SK-N-SH treated with all-trans-retinoic acid at 6 μM for 48 hours (cell line): ENCODE measurements around the gene CPTP.
"Not testable (repeated sequence)": the region's sequence is repeated elsewhere in the genome, so short reads cannot be mapped to it uniquely, and the experiment has no call there.

ENCODE experiments used
- ATAC-seq: fragments of 200-7000 bp; cut with Tn5 transposase; 3 replicates; pipeline ENCODE4 v1.9.1; 2020; ENCODE audit warnings: mild to moderate bottlenecking, moderate library complexity
- ARNTL ChIP-seq: fragments of 450-650 bp; formaldehyde crosslinking; IDR thresholded peaks from 2 replicates; pipeline ENCODE4 v1.5.0; 2020; ENCODE audit warnings: low read depth, mild to moderate bottlenecking, moderate library complexity, borderline replicate concordance
- BACH2 ChIP-seq: fragments of 250-450 bp; sonication (Bioruptor Pico); IDR thresholded peaks from 2 replicates; pipeline ENCODE4 v1.9.0; 2021; ENCODE audit warnings: mild to moderate bottlenecking, borderline replicate concordance
- CSDC2 ChIP-seq: fragments of 250-450 bp; sonication (Bioruptor Pico); IDR thresholded peaks from 2 replicates; pipeline ENCODE4 v1.5.0; 2020; ENCODE audit warnings: mild to moderate bottlenecking, moderate library complexity
- CSRNP3 ChIP-seq: fragments of 250-450 bp; sonication (Bioruptor Pico); IDR thresholded peaks from 2 replicates; pipeline ENCODE4 v1.5.1; 2021; ENCODE audit warnings: mild to moderate bottlenecking, moderate library complexity
- ESRRG ChIP-seq: fragments of 250-450 bp; sonication (Bioruptor Pico); IDR thresholded peaks from 2 replicates; pipeline ENCODE4 v1.6.1; 2021; ENCODE audit warnings: mild to moderate bottlenecking
- GLIS3 ChIP-seq: fragments of 250-450 bp; sonication (Bioruptor Pico); IDR thresholded peaks from 2 replicates; pipeline ENCODE4 v1.5.0; 2020; ENCODE audit warnings: mild to moderate bottlenecking, moderate library complexity
- ISL1 ChIP-seq: fragments of 250-450 bp; sonication (Bioruptor Pico); IDR thresholded peaks from 2 replicates; pipeline ENCODE4 v2.1.2; 2022; ENCODE audit warnings: mild to moderate bottlenecking, moderate library complexity
- OSR1 ChIP-seq: fragments of 250-450 bp; sonication (Bioruptor Pico); IDR thresholded peaks from 2 replicates; pipeline ENCODE4 v1.8.0; 2022; ENCODE audit warnings: moderate library complexity, mild to moderate bottlenecking, inconsistent platforms
- PPARA ChIP-seq: fragments of 250-450 bp; sonication (Bioruptor Pico); IDR thresholded peaks from 2 replicates; pipeline ENCODE4 v1.5.0; 2020; ENCODE audit warnings: mild to moderate bottlenecking, borderline replicate concordance
- RARB ChIP-seq: fragments of 250-450 bp; sonication (Bioruptor Pico); IDR thresholded peaks from 2 replicates; pipeline ENCODE4 v1.8.0; 2021; ENCODE audit warnings: mild to moderate bottlenecking, moderate library complexity
- SNAI2 ChIP-seq: fragments of 250-450 bp; sonication (Bioruptor Pico); IDR thresholded peaks from 2 replicates; pipeline ENCODE4 v1.5.0; 2020; ENCODE audit warnings: mild to moderate bottlenecking, moderate library complexity
- ZC3H10 ChIP-seq: fragments of 250-450 bp; sonication (Bioruptor Pico); IDR thresholded peaks from 2 replicates; pipeline ENCODE4 v1.5.1; 2021; ENCODE audit warnings: mild to moderate bottlenecking, moderate library complexity
- ZFP3 ChIP-seq: fragments of 250-450 bp; sonication (Bioruptor Pico); IDR thresholded peaks from 2 replicates; pipeline ENCODE4 v1.5.0; 2020; ENCODE audit warnings: mild to moderate bottlenecking, moderate library complexity
- ZFP30 ChIP-seq: fragments of 450-650 bp; formaldehyde crosslinking; IDR thresholded peaks from 2 replicates; pipeline ENCODE4 v1.5.0; 2022; ENCODE audit warnings: mild to moderate bottlenecking, moderate library complexity
- ZNF565 ChIP-seq: fragments of 450-650 bp; formaldehyde crosslinking; conservative IDR thresholded peaks from 2 replicates; pipeline ENCODE4 v1.5.0; 2020; ENCODE audit warnings: low read depth, mild to moderate bottlenecking, moderate library complexity
- ZNF70 ChIP-seq: fragments of 450-650 bp; formaldehyde crosslinking; IDR thresholded peaks from 2 replicates; pipeline ENCODE4 v1.5.0; 2020; ENCODE audit warnings: mild to moderate bottlenecking, moderate library complexity
- ZNF8 ChIP-seq: fragments of 450-650 bp; formaldehyde crosslinking; IDR thresholded peaks from 2 replicates; pipeline ENCODE4 v1.5.0; 2020; ENCODE audit warnings: mild to moderate bottlenecking, moderate library complexity
- TF ChIP-seq, protein P1 (sequence below): fragments of 250-450 bp; sonication (Bioruptor Pico); IDR thresholded peaks from 2 replicates; pipeline ENCODE4 v1.5.1; 2020; ENCODE audit warnings: low read depth, mild to moderate bottlenecking, moderate library complexity
- TF ChIP-seq, protein P2 (sequence below): fragments of 250-450 bp; sonication (Bioruptor Pico); IDR thresholded peaks from 2 replicates; pipeline ENCODE4 v1.5.0; 2020; ENCODE audit warnings: mild to moderate bottlenecking, moderate library complexity
- TF ChIP-seq, protein P3 (sequence below): fragments of 250-450 bp; sonication (Bioruptor Pico); IDR thresholded peaks from 2 replicates; pipeline ENCODE4 v1.8.0; 2020; ENCODE audit warnings: mild to moderate bottlenecking, moderate library complexity, borderline replicate concordance
- TF ChIP-seq, protein P4 (sequence below): fragments of 250-450 bp; sonication (Bioruptor Pico); IDR thresholded peaks from 2 replicates; pipeline ENCODE4 v1.8.0; 2021; ENCODE audit warnings: low read depth, mild to moderate bottlenecking, moderate library complexity, borderline replicate concordance

Gene CPTP

GRCh38 chr1:1366699-1367066 lies 42.1 kb downstream of the CPTP start (continued):
- TF ChIP-seq CSRNP3 (CRISPR knock-in tag), result no peak
- TF ChIP-seq RARB, result no peak
- no peak for TF ChIP-seq SNAI2 (CRISPR knock-in tag)

DNA sequence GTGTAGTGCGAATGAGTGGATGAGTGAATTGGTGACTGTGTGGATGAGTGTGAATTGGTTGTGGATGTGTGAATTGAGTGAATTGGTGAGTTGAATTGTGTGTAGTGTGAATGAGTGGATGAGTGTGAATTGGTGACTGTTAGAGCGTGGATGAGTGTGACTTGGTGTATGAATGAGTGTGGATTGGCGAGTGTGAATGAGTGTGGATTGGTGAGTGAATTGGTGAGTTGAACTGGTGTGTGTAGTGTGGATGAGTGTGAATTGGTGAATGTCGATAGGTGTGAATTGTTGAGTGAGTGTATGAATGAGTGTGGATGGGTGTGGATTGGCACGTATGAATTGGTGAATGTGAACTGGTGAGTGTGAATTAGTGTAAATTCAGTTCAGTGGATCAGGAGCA lies 42.7 kb downstream of the CPTP start:
- no peak for ATAC-seq
- no peak for TF ChIP-seq OSR1
- no peak for TF ChIP-seq ZNF70 (CRISPR knock-in tag)
- TF ChIP-seq ARNTL (CRISPR knock-in tag), result no peak
- TF ChIP-seq ZFP3 (CRISPR knock-in tag), result no peak
- TF ChIP-seq ISL1 (CRISPR knock-in tag), result no peak
- TF ChIP-seq, protein P1, sequence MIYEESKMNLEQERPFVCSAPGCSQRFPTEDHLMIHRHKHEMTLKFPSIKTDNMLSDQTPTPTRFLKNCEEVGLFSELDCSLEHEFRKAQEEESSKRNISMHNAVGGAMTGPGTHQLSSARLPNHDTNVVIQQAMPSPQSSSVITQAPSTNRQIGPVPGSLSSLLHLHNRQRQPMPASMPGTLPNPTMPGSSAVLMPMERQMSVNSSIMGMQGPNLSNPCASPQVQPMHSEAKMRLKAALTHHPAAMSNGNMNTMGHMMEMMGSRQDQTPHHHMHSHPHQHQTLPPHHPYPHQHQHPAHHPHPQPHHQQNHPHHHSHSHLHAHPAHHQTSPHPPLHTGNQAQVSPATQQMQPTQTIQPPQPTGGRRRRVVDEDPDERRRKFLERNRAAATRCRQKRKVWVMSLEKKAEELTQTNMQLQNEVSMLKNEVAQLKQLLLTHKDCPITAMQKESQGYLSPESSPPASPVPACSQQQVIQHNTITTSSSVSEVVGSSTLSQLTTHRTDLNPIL (CRISPR knock-in tag), result no peak
- TF ChIP-seq, protein P2, sequence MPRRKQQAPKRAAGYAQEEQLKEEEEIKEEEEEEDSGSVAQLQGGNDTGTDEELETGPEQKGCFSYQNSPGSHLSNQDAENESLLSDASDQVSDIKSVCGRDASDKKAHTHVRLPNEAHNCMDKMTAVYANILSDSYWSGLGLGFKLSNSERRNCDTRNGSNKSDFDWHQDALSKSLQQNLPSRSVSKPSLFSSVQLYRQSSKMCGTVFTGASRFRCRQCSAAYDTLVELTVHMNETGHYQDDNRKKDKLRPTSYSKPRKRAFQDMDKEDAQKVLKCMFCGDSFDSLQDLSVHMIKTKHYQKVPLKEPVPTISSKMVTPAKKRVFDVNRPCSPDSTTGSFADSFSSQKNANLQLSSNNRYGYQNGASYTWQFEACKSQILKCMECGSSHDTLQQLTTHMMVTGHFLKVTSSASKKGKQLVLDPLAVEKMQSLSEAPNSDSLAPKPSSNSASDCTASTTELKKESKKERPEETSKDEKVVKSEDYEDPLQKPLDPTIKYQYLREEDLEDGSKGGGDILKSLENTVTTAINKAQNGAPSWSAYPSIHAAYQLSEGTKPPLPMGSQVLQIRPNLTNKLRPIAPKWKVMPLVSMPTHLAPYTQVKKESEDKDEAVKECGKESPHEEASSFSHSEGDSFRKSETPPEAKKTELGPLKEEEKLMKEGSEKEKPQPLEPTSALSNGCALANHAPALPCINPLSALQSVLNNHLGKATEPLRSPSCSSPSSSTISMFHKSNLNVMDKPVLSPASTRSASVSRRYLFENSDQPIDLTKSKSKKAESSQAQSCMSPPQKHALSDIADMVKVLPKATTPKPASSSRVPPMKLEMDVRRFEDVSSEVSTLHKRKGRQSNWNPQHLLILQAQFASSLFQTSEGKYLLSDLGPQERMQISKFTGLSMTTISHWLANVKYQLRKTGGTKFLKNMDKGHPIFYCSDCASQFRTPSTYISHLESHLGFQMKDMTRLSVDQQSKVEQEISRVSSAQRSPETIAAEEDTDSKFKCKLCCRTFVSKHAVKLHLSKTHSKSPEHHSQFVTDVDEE (CRISPR knock-in tag), result no peak
- no peak for TF ChIP-seq ESRRG (CRISPR knock-in tag)
- TF ChIP-seq ZFP30, result no peak
- TF ChIP-seq ZNF8, result no peak

GRCh38 chr1:1370094-1370493 lies 45.5 kb downstream of the CPTP start:
- not testable (repeated sequence) for ATAC-seq

DNA sequence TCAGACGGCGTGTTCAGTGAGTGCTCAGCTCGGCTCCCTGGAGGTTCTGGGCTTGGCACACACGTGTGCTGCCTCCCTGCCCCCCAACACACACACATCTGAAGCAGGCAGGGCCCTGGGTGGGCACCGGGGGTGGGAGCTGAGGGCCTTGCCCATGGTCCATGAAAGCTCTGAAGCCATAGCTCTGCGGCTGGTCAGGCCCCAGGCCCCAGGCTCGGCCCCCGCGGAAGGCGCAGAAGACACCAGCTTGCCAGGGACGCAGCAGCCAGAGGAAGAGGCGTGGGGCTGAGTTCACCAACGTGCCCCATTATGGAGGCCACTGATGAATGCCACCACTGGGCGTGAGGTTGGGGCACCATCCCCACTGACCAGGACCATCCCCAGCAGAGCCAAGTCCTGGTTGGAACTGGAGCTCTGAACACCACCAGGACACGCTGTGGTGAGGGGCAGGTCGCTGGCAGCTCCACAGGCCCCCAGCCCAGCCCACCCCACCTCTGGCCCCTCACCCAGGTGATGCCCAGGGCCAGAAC lies 46.2 kb downstream of the CPTP start:
- TF ChIP-seq CSRNP3 (CRISPR knock-in tag) (no peak), OSR1 (no peak), CSDC2 (CRISPR knock-in tag) (no peak), PPARA (no peak), ZNF565 (CRISPR knock-in tag) (no peak)
- no peak for ATAC-seq

DNA sequence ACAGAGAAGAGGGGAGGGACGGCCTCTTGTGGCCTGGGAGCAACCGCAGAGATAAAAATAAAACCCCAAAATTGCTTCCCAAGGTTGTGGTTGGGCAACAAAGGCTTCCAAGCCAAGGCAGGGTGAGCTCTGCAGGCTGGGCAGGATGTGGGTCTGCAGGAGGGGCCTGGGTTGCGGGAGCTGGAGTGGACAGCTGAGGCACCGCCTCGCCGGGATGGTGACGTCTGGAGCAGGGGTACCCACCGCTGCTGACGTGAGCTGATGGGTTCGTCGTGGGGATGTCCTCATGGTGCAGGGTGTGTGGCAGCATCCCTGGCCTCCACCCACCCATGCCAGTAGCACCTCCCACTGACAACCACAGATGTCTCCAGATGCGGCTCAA lies 46.8 kb downstream of the CPTP start:
- ATAC-seq, result no peak

GRCh38 chr1:1371746-1372711 lies 47.4 kb downstream of the CPTP start:
- ATAC-seq, result peak; percentile 55
- no peak for TF ChIP-seq ISL1 (CRISPR knock-in tag)
- TF ChIP-seq ZNF8, result no peak
- TF ChIP-seq ZC3H10 (CRISPR knock-in tag), result no peak
- TF ChIP-seq GLIS3 (CRISPR knock-in tag), result no peak
- TF ChIP-seq ESRRG (CRISPR knock-in tag), result no peak
- no peak for TF ChIP-seq BACH2
- no peak for TF ChIP-seq OSR1
- no peak for TF ChIP-seq RARB
- TF ChIP-seq, protein P3, sequence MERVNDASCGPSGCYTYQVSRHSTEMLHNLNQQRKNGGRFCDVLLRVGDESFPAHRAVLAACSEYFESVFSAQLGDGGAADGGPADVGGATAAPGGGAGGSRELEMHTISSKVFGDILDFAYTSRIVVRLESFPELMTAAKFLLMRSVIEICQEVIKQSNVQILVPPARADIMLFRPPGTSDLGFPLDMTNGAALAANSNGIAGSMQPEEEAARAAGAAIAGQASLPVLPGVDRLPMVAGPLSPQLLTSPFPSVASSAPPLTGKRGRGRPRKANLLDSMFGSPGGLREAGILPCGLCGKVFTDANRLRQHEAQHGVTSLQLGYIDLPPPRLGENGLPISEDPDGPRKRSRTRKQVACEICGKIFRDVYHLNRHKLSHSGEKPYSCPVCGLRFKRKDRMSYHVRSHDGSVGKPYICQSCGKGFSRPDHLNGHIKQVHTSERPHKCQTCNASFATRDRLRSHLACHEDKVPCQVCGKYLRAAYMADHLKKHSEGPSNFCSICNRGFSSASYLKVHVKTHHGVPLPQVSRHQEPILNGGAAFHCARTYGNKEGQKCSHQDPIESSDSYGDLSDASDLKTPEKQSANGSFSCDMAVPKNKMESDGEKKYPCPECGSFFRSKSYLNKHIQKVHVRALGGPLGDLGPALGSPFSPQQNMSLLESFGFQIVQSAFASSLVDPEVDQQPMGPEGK (CRISPR knock-in tag), result no peak
- TF ChIP-seq, protein P4, sequence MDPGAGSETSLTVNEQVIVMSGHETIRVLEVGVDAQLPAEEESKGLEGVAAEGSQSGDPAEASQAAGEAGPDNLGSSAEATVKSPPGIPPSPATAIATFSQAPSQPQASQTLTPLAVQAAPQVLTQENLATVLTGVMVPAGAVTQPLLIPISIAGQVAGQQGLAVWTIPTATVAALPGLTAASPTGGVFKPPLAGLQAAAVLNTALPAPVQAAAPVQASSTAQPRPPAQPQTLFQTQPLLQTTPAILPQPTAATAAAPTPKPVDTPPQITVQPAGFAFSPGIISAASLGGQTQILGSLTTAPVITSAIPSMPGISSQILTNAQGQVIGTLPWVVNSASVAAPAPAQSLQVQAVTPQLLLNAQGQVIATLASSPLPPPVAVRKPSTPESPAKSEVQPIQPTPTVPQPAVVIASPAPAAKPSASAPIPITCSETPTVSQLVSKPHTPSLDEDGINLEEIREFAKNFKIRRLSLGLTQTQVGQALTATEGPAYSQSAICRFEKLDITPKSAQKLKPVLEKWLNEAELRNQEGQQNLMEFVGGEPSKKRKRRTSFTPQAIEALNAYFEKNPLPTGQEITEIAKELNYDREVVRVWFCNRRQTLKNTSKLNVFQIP (CRISPR knock-in tag), result no peak

More for the DNA sequence above, 46.8 kb downstream of the CPTP start:
- TF ChIP-seq ZNF8, result no peak
